Dermis blood vessel endothelial cell (primary cell): ENCODE measurements around the gene BMPR1B. TPM values are rescaled to one million over a fixed set of nuclear protein-coding genes. Genes with fewer than 3 reads are reported as not detected.

Source experiments
- DNase-seq: peaks from one replicate; pipeline ENCODE4 v3.0.0; 2010
- total RNA-seq: library from RNA; depleted of rRNA; stranded (reverse); fragments of >200 nt; gene quantifications from 2 replicates; pipeline ENCODE4 v1.2.3, GENCODE V29; 2014

The BMPR1B gene
- total RNA-seq, 1 donor from 2014 or later: 0.34 TPM

DNA sequence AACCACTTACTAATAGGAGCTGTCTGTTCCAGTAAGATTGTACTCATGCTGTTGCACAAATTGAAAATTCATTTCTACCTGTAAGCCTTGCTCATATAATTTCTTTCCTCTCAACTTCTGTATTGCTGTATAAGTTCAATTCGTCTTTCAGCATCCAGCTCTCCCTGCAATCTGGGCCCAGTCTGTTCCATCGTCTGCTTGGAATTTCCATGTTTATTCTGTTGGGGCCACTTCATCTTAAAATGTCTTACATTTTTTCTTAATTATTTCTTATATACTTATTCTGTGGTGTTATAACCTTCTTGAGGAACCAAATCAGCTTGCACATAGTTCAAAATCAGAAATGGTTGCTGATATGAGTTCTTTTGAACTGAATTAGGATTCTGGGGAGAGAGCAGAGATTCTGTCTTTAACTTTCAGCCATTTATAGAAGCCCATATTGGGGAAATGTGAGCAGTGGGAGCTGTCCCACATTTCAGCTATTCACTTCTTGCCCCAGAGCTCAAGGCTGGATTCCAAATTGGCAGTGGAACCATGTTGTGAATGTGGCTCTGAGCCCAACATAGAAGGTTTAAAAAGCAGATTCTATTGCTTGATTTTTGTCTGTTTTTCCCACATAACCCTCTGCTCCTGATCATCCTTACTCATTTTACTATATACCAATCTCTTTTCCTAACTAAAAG lies 291.9 kb downstream of the BMPR1B start:
- no peak for DNase-seq

DNA sequence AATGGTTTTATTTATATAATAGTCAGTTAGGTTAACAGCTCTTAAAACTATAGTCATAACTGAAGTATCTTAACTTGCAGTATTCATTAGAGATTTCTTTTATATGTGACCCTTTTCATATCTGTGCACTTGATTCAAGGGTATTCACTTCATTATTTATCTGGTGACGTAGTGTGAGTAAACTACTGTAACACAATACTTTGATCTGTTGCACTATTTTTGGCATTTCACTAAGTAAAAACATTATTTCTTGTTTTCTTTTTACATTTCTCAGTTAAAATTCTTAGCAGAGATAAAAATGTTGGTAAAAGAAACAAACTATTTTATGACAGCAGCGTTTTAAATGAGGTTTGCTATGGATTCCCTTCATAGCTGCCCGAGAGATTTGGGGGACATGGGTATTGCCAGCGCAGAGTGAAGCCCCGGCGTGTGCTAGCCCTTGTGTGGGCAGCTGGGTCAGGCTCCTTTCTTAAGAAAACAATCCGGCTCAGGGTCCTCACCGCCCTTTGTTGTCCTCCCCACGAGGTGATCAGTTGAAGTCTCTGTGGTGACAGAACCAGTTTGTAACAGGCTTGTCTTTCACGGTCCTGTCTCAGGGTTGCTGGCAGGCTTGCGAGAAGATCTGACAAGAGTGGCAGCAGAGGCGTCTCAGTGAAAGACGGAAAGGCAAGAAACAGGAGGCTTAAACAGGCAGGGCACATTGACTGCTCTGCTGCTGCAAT lies 293.4 kb downstream of the BMPR1B start:
- DNase-seq: no peak

DNA sequence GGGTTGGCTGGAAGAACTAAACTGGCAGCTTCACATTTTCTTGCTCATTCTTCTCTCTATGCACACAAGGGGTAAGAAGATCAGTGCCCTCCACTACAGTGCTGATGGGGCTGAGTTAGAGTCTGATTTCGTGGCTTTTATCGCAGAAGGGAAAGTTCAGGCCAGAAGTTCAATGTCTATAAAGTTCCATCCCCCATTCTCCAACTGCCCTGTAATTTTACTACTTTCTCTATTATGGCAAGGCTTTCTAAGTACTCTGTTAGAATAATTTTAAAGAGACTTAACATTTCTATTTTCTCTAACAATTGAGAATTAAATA lies 293.9 kb downstream of the BMPR1B start:
- no peak for DNase-seq

DNA sequence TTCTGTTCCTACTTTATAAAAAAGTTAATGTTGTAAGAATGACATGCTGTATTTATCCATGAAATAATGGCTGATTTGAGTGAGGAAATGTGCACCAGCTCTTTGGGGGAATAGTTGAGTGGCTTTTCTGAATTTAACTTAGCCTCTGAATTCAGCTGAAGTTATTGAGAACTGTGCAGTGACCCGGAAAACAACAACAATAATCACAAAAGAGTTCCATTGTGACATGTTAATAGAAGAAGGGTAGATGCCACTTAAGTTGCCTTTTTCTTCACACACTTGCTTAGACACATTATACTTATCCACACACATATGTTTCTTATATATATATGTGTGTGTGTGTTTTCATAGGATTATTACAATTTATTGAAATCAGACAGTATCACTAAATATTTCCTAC lies 301.2 kb downstream of the BMPR1B start:
- DNase-seq: no peak

DNA sequence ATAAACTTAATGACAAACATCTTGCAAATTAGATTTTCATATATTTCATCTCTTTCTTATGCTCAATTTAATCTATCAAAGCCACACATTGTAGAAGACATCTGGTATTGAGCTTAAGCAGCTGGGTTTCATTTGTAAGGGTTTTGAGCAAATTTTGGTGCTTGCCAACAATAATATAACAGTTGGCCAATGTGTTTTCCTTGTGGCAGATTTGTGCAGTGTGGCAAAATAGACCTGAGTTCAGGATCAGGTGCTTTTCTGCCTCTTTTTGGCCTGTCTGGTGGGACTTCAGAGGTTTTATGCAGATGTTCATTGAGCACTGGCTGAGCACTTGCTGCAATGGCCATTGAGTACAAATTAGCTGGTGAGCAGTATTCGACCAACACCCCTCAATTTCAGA lies 301.9 kb downstream of the BMPR1B start:
- DNase-seq: no peak

DNA sequence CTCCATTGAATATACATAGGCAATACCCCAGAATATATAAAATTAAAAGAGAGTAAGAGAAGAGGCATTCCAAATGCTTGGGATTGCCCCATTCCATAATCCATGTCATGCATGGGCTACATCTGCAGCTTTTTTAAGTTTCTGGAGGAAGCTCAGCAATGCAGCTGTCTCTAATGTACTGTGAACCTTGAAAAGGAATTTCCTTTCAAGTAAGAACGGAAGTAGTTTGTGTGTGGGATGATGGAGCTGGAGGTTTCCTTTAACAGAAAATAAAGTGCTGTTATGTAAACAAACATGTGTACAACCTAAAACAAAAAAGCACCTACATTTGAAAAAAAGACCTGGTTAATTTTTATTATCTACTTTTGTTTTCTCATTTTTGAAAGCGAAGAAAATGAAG lies 303.5 kb downstream of the BMPR1B start:
- peak; percentile 45 for DNase-seq

DNA sequence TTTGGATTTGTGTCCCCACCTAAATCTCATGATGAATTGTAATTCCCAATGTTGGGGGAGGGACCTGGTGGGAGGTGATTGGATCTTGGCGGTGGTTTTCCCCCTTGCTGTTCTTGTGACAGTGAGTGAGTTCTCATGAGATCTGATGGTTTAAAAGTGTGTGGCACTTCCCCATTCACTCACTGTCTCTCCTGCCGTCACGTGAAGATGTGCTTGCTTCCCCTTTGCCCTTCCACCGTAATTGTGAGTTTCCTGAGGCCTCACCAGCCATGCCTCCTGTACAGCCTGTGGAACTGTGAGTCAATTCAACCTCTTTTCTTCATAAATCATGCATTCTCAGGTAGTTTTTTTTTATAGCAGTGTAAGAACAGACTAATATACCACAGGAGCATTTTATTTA lies 304.0 kb downstream of the BMPR1B start:
- DNase-seq: peak; percentile 6

DNA sequence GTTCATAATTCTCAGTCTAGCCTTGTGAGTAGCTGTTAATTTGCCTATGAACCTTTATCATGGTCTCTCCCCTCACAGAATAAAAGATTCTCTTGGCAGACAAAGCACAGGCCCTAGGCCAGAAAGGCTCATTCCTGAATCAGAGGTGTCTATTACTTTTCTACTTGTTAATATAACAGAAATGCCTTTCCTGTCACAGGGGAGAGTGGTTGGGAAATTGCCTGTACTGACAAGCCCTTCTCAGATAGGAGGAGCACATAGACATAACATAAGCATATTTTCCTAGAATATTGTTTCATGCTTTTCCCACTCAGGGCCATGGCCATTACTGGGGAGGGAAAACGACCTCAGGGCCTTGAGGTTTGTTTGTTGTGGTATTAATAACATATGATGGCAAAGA lies 308.3 kb downstream of the BMPR1B start:
- no peak for DNase-seq

DNA sequence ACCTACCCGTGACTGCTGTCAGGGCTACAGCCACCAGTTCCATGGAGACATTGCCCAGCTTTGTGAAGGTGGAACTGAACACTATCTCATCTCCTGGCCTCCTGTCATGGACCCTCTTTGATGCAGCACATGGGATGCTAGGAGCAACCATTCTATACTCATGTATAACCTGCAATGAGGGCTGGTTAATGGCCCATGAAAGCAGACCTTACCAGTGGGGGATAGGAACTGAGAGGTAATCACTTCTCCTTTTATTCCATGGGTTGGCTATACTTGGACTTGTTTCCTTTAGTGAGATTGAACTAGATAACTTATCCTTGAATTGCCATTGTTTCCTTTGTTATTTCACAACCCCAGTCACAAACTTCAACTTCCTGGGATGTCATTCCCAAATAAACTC lies 310.6 kb downstream of the BMPR1B start:
- DNase-seq: no peak

DNA sequence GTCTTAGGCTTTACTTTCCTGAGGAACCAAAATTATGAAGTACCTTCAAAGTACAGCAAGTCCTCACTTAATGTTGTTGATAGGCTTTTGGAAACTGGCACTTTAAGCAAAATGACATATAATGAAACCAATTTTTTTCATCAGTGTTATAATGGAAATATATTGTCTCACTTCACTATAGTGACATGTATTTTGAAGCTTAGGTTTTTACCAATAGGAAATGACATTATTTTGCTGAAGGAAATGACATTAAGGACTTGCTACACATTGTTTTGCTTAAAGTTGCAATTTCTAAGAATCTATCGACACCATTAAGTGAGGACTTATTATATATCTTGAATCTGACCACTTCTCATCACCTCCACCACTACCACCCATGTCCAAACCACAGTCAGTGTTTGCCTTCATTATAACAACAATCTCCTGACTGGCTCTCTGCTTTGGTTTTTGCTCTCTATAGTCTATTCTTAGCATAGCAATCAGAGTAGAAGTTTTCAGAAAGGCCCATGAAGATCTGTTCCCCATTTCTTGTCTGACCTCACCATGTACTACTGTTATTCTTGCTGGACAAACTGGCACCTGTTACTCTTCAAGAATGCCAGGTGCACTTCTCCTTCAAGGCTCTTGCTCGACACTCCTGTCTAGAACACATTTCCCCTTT lies 311.2 kb downstream of the BMPR1B start:
- DNase-seq: no peak

DNA sequence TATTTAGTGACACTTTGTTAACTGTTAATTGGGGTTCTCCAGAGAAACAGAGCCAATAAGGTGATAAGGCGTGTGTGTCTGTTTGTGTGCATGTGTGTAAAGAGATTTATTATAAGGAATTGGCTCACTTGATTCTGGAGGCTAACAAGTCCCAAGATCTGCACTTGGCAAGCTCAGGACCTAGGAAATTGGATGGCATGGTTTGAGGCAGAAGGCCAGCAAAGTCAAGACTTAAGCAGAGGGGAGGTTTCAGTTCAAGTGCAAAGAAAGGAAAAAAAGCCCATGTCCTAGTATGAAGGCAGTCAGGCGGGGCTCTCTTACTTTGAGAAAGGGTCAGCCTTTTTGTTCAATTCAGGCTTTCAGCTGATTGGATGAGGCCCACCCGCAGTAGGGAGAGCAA lies 314.1 kb downstream of the BMPR1B start:
- no peak for DNase-seq

DNA sequence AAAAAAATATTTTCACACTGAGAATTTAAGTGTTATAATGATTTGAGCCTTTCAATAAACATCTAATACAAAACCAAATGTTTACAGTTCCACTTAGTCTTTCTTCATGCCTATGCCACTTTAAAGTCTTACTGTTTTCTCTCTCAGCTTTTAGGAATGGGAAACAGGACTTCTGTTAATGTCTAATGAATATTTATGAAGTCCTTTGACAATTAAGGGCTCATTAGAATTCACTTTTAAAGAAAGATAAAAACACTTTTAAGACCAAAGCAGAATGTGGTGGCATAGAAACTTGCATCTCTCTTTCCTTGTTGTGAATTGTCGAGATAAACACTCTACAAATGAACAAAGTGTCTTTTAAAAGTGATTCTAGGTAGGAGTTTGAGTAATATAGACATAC lies 315.9 kb downstream of the BMPR1B start:
- DNase-seq: no peak

DNA sequence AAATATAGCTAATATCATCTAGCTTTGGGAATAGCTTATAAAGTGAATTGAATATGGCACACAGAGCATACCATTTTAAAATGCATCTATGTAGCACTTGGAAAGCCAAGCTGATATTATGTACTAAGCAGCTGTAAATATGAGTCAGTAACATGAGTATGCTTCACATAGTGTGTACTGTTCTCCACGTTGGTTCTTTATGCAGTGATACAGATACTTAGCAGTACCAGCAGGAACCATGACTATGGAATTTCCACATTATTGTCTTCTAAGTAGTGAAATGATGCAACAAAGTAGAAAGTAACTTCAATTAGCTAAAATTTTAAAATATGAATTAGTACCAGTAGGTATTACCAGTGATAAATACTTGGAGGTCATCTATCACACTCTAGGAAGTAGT lies 320.1 kb downstream of the BMPR1B start:
- DNase-seq: no peak

DNA sequence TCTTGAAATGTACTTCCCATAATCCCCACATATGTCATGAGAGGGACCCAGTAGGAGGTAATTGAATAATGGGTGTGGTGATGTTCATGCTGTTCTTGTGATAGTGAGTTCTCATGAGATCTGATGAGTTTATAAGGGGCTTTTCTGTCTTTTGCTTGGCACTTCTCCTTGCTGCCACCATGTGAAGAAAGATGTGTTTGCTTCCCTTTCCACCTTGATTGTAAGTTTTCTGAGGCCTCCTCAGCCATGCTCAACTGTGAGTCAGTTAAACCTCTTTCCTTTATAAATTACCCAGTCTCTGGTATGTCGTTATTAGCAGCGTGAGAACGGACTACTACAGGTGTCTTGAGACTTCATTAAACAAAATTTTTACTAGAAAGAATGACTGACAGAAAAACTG lies 323.2 kb downstream of the BMPR1B start:
- DNase-seq: no peak

DNA sequence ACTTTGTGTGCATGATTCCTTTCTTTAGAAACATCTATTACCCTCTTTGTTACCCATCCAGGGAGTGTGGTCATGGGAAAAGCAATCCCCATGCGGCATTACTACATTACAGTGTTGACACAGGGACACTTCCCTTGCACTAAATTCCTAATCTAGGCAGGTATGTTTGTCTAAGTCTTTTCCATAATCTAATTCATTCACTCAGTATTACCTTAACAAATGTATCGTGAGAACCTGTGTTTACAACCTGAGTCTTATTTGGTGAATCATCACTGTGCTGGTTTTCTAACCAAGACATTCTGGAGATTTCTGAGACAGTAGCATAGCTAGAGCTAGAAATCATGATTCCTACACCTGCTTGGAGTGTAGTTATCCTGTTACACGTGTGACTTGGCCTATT lies 326.8 kb downstream of the BMPR1B start:
- DNase-seq: no peak

DNA sequence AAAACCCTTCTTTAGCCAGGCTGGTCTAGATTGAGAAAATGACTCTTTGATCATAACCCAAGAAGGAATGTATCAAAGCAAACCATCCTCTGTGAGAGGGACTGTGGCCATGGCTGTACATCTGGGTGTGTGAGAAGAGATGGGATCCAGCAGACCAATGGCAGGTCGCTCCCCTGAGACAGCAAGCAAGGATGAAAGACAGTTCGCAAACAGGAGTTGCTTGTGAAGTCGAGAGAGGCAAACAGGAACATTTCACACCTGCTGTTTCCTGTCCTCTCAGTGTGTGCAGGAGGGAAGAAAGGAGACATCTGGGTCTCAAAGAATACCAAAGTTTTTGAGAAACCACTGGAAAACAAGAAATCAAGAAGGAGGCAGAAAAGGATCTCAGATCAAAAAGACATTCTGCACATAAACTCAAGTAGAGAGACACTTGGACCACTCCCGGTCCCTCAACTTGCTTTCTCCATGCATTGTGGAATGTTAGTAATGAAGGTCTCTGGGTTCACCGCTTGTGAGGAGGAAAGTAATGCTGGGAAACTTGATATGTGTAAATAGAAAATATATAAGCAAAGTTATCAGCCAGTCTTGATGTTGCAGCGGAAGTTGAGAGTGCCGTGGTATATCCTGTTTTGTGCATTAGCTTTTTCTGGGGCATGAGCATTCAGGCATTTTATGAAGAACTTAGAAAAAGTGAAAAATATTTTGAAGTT lies 327.5 kb downstream of the BMPR1B start:
- no peak for DNase-seq

DNA sequence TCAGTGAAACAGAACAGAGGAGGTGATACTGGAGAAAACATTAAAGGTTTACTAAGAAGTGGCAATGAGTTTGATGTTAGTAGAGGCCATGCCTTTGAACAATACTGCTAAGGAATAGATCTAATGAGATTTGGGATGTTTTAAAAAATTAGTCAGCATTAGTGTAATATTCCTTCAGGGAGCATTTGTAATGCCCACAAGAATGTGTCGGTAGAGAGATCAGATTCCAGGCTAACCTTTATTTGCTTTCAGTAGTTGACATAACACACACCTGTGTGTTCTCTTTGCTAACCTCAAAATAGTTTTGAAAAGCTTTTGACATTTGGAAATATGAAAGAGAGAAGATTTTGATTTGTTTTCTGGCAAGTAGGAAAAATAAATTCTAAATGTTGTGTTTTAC lies 328.8 kb downstream of the BMPR1B start:
- no peak for DNase-seq

DNA sequence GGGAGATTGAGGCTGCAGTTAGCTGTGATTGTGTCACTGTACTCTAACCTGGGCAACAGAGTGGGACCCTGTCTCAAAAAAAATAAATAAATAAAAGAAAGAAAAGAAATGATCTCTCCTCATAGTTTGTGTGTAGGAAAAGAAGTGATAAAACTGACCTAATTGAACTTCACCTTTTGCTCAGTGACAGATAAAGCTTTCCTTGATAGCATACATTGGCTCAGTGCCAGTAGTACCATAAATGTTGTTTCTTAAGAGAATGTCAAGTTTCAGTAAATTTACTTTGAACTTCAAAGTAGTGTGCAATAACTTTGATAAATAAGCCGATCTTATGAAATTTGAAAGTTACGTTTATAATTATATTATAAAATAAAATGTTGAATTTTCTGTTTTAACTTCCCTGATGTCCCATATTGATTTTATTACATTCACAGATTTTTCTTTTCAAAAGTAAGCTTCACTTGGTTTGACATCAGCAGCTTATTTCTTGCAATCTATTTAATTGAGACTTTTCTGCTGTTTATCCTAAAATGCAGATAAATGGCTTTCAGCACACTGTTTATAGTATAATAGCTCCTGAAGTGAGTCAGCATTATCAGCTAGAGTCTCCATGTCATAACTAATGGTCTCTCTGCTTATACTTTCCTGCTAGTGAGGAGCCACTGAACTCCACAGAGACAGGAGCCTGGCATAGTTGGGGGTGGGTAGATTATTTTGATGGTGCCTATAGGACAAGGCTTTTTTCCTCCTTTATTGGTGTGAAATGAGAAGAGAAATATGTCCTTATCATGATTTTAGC lies 330.1 kb downstream of the BMPR1B start:
- DNase-seq: no peak

DNA sequence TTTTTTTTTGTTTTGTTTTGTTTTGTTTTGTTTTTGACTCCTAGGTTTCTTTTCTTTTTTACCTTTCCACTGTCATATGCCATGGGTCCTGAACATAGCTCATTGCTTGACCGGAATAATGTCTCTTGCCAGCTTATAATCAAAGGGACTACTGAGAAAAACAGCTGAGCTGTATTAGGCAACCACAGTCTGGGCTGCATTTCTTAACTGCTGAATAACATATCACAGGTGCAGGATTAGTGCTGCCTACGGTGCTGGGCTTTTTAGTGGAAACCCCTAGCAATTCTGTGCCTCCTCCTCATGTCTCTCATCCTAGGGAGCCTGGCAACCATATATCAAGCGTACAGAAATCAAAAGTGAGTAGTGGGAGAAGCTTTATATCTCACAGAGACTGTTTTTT lies 333.5 kb downstream of the BMPR1B start:
- no peak for DNase-seq

DNA sequence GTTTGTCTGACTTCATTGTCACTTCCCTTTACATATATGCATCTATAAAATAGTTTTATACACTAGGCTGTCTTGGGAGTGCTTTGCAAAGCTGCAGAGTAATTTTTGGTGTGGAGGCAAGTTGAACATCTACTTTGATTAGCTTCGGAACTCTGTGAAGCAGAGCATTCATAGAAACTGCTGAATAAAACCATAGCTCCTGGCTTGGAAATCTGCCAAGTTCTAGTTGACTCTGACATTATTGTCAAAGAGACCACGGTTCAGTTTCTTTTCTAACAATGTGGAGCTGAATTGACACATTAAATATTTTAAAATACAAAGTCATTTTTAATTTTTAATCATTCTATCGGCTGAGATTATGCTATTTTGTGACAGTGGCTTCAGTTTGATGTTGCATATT lies 335.0 kb downstream of the BMPR1B start:
- peak; percentile 23 for DNase-seq

DNA sequence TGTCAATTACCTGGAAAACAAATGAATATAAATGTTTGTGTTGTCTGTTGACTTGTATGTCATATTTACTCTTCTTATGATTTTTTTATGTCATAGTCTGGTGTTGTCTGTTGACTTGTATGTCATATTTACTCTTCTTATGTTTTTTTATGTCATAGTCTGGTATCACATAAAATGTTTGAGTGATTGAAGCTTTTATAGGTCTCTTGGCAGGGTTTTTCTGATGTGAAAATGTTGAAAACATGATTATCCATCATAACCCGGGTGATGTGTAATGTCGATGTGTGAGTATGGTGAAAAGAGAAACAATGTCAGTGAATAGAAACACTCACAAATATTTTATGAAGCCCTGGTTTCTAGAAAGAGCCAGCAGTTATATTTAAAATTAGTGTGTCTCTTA lies 335.7 kb downstream of the BMPR1B start:
- no peak for DNase-seq
